Raji (cell line): Measurements from ENCODE around the gene OR6K6.

Source experiments
- POLR2A ChIP-seq: IDR thresholded peaks from 2 replicates; pipeline ENCODE4 v1.6.1; 2011; ENCODE audit warnings: low read depth, low read length, control low read depth; ENCODE audit not compliant: insufficient read depth

Gene OR6K6

GRCh38 chr1:158754420-158754819 lies at the start of gene OR6K6:
OR6K6 (plus strand) TSS chr1:158754720; CDS start chr1:158754888, 168 bp downstream.
- TF ChIP-seq POLR2A, result no peak

GRCh38 chr1:158706096-158706495 lies 48.4 kb upstream of the OR6K6 start:
- TF ChIP-seq POLR2A, result no peak

- no peak for TF ChIP-seq POLR2A
Measured at GRCh38 chr1:158711098-158711497, 43.4 kb upstream of the OR6K6 start.

GRCh38 chr1:158714754-158715153 lies 39.8 kb upstream of the OR6K6 start:
- TF ChIP-seq POLR2A, result no peak

- no peak for TF ChIP-seq POLR2A
Measured at GRCh38 chr1:158716335-158716734, 38.2 kb upstream of the OR6K6 start.

GRCh38 chr1:158717344-158717743 lies 37.2 kb upstream of the OR6K6 start:
- TF ChIP-seq POLR2A, result no peak

- TF ChIP-seq POLR2A, result no peak
Measured at GRCh38 chr1:158719664-158720063, 34.9 kb upstream of the OR6K6 start.

- no peak for TF ChIP-seq POLR2A
Measured at GRCh38 chr1:158720620-158721019, 33.9 kb upstream of the OR6K6 start, which contains the start of gene OR6K3. OR6K3 (minus strand) TSS chr1:158720720; CDS start chr1:158718115, 2,605 bp downstream.

GRCh38 chr1:158724442-158724841 lies 30.1 kb upstream of the OR6K6 start:
- TF ChIP-seq POLR2A, result no peak

GRCh38 chr1:158728510-158729225 lies 25.9 kb upstream of the OR6K6 start:
- TF ChIP-seq POLR2A, result no peak

GRCh38 chr1:158730453-158730852 lies 24.1 kb upstream of the OR6K6 start:
- no peak for TF ChIP-seq POLR2A

GRCh38 chr1:158731707-158732106 lies 22.8 kb upstream of the OR6K6 start:
- no peak for TF ChIP-seq POLR2A

GRCh38 chr1:158732524-158732923 lies 22.0 kb upstream of the OR6K6 start:
- no peak for TF ChIP-seq POLR2A

GRCh38 chr1:158735848-158736247 lies 18.7 kb upstream of the OR6K6 start:
- TF ChIP-seq POLR2A, result no peak

- TF ChIP-seq POLR2A, result no peak
Measured at GRCh38 chr1:158752155-158752712, 2.3 kb upstream of the OR6K6 start.

GRCh38 chr1:158771950-158772866 lies 17.7 kb downstream of the OR6K6 start, which contains the start of gene OR6N1:
OR6N1 (minus strand) TSS chr1:158772195; CDS start chr1:158766682, 5,513 bp downstream.
- no peak for TF ChIP-seq POLR2A

- no peak for TF ChIP-seq POLR2A
Measured at GRCh38 chr1:158781104-158781503, 26.6 kb downstream of the OR6K6 start, which contains the start of gene OR6N2. OR6N2 (minus strand) TSS chr1:158781204; CDS start chr1:158777635, 3,569 bp downstream.
